IPS-20b (cell line): Measurements from ENCODE around the gene CHPF2.

ENCODE experiments used
- H3K27ac ChIP-seq: one replicate; pipeline ENCODE4 v1.5.1; 2013; ENCODE audit warnings: low read length
- H3K27me3 ChIP-seq: 2 replicates; pipeline ENCODE4 v1.6.1; 2013; ENCODE audit warnings: mild to moderate bottlenecking, low read length, inconsistent platforms; ENCODE audit not compliant: insufficient read depth
- H3K36me3 ChIP-seq: 2 replicates; pipeline ENCODE4 v1.6.1; 2013; ENCODE audit warnings: low read depth, mild to moderate bottlenecking, inconsistent platforms, low read length, moderate library complexity; ENCODE audit not compliant: insufficient read depth
- H3K4me1 ChIP-seq: 2 replicates; pipeline ENCODE4 v1.6.1; 2013; ENCODE audit warnings: mild to moderate bottlenecking, control low read depth, inconsistent platforms, low read length, moderate library complexity; ENCODE audit not compliant: insufficient read depth
- H3K4me3 ChIP-seq: 2 replicates; pipeline ENCODE4 v1.5.1; 2013; ENCODE audit warnings: mild to moderate bottlenecking, low read length, inconsistent platforms
- H3K9ac ChIP-seq: 2 replicates; pipeline ENCODE4 v1.6.1; 2013; ENCODE audit warnings: low read depth, mild to moderate bottlenecking, inconsistent platforms, low read length, moderate library complexity
- H3K9me3 ChIP-seq: 2 replicates; pipeline ENCODE4 v1.6.1; 2013; ENCODE audit warnings: mild to moderate bottlenecking, low read depth, low read length, inconsistent platforms; ENCODE audit not compliant: insufficient read depth

Gene CHPF2

DNA sequence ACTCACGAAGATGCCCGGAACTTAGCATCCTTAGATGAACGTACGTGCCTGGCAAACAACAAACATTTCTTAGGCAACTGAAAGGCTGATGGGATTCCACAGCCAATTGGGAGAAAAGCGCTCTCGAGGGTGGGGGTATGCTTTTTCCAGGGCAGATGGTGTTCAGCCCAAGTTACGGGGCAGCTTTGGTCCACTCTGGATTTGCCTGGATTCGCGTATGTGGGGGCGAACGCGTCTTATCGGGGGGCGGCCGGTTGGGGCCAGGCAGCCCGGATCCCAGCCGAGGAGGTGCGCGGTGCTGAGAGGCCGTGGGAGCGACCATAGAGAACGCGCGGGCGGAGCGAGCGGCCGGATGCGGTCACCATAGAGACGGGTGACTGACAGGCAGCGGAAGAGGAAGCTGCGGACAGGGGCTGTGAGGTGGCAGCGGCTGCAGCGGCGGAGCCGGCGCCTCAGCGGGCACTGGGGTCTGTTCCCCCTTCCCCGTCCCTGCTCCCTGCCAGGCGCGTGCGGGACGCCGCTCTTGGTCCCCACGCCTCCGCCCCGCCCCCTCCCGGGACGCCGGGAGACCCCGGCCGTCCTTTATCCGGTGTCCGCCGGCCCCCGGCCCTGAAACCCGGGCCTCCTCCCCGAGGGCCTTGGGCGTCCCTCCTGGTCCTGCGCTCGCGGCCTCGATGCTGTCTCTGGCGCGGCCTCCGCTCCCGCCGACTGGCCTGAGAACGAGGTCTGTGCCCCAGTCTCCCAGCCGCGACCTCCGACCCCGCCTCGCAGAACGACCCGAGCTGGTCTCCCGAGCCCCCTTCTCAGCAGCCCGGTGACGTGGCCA lies at the start of gene CHPF2:
Gene CHPF2, plus strand, starts transcription at position 393 of the 826 bp plus-strand sequence. CDS start 1,529 bp downstream, outside the sequence.
- Histone ChIP-seq H3K27ac (peak within 1 kb of the TSS; percentile 67), H3K4me3 (peak within 1 kb of the TSS; percentile 98), H3K9me3 (no peaks in the 10 kb centered on the region), H3K9ac (peak within 1 kb of the TSS; percentile 86), H3K4me1 (peaks cover 5% of the 10 kb centered on the region; the same call in 1 of the 2 replicates), H3K27me3 (no peaks in the 10 kb centered on the region), H3K36me3 (peaks cover 26% of the 10 kb centered on the region)

DNA sequence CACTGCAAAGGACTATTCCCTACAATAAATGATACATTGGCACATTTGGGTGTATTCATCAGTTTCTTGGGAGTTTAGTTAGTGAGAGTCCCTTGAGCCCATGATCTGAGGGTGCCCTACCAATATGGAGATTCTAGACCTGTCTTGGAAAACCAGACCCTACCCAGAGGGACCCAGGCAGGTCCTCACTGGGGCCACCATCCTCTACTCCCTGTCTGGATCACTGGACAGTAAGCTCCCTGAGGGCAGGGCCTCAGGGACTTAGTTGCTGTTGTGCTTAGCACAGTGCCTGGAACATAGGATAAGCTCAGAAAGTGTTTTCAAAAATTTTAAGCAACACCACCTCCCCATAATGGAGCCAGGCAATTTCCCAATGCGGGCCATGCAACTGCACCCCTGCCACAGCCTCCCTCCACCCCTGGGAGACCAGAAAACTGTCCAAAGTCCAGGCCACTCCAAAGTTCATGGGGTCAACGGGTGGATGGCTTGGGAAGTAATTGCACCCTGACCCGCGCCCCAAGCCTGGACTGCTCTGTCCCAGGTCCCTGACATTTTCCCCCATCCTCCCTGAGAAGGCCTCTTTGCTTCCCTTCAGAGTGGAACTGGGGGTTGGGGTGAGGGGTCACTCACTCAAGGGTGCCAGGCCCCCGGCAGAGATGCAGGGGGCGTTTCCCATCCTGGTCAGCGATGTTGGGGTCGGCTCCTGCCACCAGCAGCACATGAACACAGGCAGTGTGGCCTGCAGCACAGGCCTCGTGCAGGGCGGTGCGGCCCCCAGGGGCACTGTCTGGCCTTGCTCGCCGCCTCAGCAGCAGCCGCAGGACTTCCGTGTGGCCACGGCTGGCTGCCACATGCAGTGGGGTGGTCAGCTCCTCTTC lies 46.3 kb upstream of the CHPF2 start:
- H3K9ac ChIP-seq: no peak overlapping the region
- no peaks in the 10 kb centered on the region for H3K9me3 ChIP-seq
- no peaks in the 10 kb centered on the region for H3K4me1 ChIP-seq
- H3K27me3 ChIP-seq: peaks cover 14% of the 10 kb centered on the region
- H3K36me3 ChIP-seq: no peaks in the 10 kb centered on the region
- no peak overlapping the region for H3K4me3 ChIP-seq
- H3K27ac ChIP-seq: no peak overlapping the region

DNA sequence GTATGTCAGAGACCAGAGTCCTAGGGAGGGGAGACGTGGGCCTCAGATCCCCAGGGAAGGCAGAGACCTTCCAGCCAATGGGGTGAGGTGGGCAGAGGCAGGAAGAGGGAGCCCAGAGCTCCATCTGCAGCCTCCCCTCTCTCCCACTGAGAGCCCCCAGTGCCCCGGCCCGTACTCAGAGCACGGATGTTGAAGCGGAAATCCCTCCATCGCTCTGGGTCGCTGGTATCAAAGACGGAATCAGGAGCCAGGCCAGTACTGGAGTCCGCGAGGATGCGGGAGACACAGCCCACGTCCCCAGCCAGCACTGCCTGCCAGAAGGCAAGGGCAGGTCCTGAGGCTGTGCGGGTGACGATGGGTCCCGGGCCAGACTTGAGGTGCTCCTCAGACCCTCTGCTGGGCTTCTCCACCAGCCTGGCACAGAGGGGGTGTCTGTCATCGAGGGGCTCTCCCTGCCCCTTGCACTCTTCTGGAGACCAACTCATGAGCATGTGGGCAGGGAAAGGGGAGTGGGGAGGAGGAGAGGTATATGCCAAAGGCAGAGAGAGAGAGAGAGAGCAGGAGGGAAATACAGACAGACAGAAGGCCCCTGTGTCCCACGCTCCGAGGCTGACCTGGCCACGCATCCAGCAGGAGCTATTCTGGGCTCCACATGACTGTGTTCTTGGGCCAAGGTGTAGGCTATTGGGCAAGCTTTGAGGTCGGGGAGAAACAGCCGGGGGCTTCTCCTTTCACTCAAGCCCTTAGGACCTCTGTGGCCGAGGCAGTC lies 45.5 kb upstream of the CHPF2 start, which contains the start of gene ASB10:
Gene ASB10, minus strand, starts transcription at position 611 of the 769 bp plus-strand sequence. Its CDS starts 120 bp downstream, at position 491.
- H3K27me3 ChIP-seq: peaks cover 14% of the 10 kb centered on the region
- H3K4me1 ChIP-seq: no peaks in the 10 kb centered on the region
- H3K4me3 ChIP-seq: no peak within 1 kb of the TSS
- no peaks in the 10 kb centered on the region for H3K36me3 ChIP-seq
- no peak within 1 kb of the TSS for H3K9ac ChIP-seq
- no peaks in the 10 kb centered on the region for H3K9me3 ChIP-seq
- H3K27ac ChIP-seq: no peak within 1 kb of the TSS

GRCh38 chr7:151187409-151188251 lies 44.7 kb upstream of the CHPF2 start:
- Histone ChIP-seq H3K4me3 (no peak overlapping the region), H3K36me3 (no peaks in the 10 kb centered on the region), H3K27me3 (peaks cover 14% of the 10 kb centered on the region), H3K4me1 (no peaks in the 10 kb centered on the region), H3K27ac (no peak overlapping the region), H3K9ac (no peak overlapping the region), H3K9me3 (no peaks in the 10 kb centered on the region)

DNA sequence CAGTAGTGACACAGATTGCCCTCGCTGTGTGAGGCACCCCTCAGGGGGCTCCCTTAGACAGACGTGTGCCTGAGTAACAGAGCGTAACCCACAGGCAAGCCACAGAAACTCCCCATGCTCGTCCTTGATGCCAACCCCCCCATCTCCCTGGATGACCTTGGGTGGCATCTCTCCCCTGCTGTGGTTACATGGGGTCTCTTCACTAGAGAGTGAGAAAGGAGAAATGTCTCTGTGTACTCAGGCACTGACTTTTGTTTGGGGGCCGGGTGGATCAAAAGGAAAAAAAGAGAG lies 44.1 kb upstream of the CHPF2 start:
- Histone ChIP-seq H3K36me3 (no peaks in the 10 kb centered on the region), H3K9me3 (no peaks in the 10 kb centered on the region), H3K4me1 (no peaks in the 10 kb centered on the region), H3K27ac (no peak overlapping the region), H3K4me3 (no peak overlapping the region), H3K27me3 (peaks cover 9% of the 10 kb centered on the region), H3K9ac (no peak overlapping the region)

GRCh38 chr7:151189038-151189437 lies 43.2 kb upstream of the CHPF2 start:
- Histone ChIP-seq H3K4me1 (no peaks in the 10 kb centered on the region), H3K9me3 (no peaks in the 10 kb centered on the region), H3K9ac (no peak overlapping the region), H3K27ac (no peak overlapping the region), H3K36me3 (no peaks in the 10 kb centered on the region), H3K27me3 (peaks cover 8% of the 10 kb centered on the region), H3K4me3 (no peak overlapping the region)

GRCh38 chr7:151191544-151191943 lies 40.7 kb upstream of the CHPF2 start:
- Histone ChIP-seq H3K4me3 (no peak overlapping the region), H3K27me3 (peaks cover 26% of the 10 kb centered on the region), H3K9me3 (no peaks in the 10 kb centered on the region), H3K4me1 (no peaks in the 10 kb centered on the region), H3K9ac (no peak overlapping the region), H3K36me3 (no peaks in the 10 kb centered on the region), H3K27ac (no peak overlapping the region)

- Histone ChIP-seq H3K36me3 (no peaks in the 10 kb centered on the region), H3K4me1 (no peaks in the 10 kb centered on the region), H3K9me3 (no peaks in the 10 kb centered on the region), H3K27ac (no peak overlapping the region), H3K4me3 (no peak overlapping the region), H3K9ac (no peak overlapping the region), H3K27me3 (peaks cover 31% of the 10 kb centered on the region)
Observed at GRCh38 chr7:151192002-151192539, 40.2 kb upstream of the CHPF2 start.

GRCh38 chr7:151193203-151193978 lies 38.9 kb upstream of the CHPF2 start:
- Histone ChIP-seq H3K27me3 (peaks cover 34% of the 10 kb centered on the region), H3K9me3 (no peaks in the 10 kb centered on the region), H3K27ac (no peak overlapping the region), H3K4me1 (no peaks in the 10 kb centered on the region), H3K9ac (no peak overlapping the region), H3K4me3 (no peak overlapping the region), H3K36me3 (no peaks in the 10 kb centered on the region)

DNA sequence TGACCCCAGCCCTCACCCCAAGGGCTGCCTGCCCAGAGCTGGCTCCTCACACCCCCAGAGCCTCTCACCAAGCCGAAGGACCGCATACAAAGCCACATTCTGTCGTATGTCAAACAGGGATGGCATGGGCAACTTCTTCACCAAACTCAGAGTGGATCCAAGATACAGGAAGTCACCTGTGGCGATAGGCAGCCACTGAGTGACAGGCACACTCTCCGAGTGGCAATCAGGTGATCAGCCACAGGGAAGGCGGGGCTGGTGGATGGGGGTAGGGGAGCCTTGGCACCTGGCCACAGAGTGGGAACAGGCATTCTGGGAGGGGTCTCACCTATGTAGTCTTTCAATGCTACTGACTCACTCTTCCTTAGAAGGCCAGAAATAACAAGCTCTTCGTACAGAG lies 38.1 kb upstream of the CHPF2 start:
- Histone ChIP-seq H3K4me3 (no peak overlapping the region), H3K27me3 (peaks cover 34% of the 10 kb centered on the region), H3K4me1 (no peaks in the 10 kb centered on the region), H3K9ac (no peak overlapping the region), H3K27ac (no peak overlapping the region), H3K9me3 (no peaks in the 10 kb centered on the region), H3K36me3 (no peaks in the 10 kb centered on the region)
